Measurements from ENCODE around the gene LYVE1. TPM values are rescaled to one million over a fixed set of nuclear protein-coding genes. Genes with fewer than 3 reads are reported as not detected.

LYVE1 gene
- total and polyA plus RNA-seq, 9 donors, result 19.0 to 159 (median 34.5) TPM

GRCh38 chr11:10591741-10592140, 23.3 kb upstream of the LYVE1 start:
- H3K36me3 ChIP-seq, result no peaks in the 10 kb centered on the region

DNA sequence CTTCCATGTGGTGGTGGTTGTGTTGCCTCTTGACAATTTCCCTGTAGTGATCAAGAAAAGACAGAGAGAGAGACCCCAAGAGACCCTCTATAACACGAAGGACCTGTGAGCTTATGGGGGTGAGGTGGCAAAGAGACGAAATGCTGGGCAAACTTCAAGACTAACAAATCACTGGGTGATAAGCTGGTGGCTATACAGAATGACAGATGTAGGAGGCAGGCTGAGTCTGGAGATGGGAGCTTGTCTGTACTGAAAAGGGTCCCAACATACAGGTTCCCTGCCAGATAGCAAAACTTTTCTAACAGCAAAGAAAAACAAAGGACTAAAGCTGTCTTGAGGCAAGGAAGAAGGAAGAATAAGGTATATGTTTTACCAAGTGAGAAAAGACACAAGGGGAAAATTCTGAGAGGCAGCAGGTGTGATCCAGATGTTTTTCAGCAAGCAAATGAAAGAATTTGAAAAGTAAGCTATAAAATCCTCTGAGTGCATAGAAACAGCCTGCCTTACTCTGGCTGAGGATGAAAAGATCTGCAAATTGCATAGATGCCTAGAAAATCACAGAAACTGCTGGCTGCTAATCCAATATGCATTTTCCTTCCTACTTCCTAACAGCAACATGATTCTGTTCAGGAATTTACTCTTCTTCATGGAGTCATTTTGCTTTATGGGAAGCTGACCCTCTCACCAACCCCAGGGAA, 21.9 kb upstream of the LYVE1 start:
- H3K36me3 ChIP-seq, result no peaks in the 10 kb centered on the region
- H3K4me1 ChIP-seq (ENCODE audit: insufficient read depth), result peaks cover 8% of the 10 kb centered on the region
- H3K27ac ChIP-seq, result no peak overlapping the region
- no peak for DNase-seq
- TF ChIP-seq POLR2A (IDR thresholded peaks at IDR 0.05), result no peak
- no peak for TF ChIP-seq EP300 (IDR thresholded peaks at IDR 0.05)
- TF ChIP-seq, protein P1, sequence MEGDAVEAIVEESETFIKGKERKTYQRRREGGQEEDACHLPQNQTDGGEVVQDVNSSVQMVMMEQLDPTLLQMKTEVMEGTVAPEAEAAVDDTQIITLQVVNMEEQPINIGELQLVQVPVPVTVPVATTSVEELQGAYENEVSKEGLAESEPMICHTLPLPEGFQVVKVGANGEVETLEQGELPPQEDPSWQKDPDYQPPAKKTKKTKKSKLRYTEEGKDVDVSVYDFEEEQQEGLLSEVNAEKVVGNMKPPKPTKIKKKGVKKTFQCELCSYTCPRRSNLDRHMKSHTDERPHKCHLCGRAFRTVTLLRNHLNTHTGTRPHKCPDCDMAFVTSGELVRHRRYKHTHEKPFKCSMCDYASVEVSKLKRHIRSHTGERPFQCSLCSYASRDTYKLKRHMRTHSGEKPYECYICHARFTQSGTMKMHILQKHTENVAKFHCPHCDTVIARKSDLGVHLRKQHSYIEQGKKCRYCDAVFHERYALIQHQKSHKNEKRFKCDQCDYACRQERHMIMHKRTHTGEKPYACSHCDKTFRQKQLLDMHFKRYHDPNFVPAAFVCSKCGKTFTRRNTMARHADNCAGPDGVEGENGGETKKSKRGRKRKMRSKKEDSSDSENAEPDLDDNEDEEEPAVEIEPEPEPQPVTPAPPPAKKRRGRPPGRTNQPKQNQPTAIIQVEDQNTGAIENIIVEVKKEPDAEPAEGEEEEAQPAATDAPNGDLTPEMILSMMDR (IDR thresholded peaks at IDR 0.05), result no peak
- intact Hi-C loops (cut with DNase I), result no loop called here
- 39 to 73% (median 63%) methylated on average over 2 of the region's 2 CpGs for WGBS, 3 donors
- no peak overlapping the region for H3K4me3 ChIP-seq
- H3K9me3 ChIP-seq, result no peaks in the 10 kb centered on the region
- H3K27me3 ChIP-seq, result no peaks in the 10 kb centered on the region

More at GRCh38 chr11:10591741-10592140, 23.3 kb upstream of the LYVE1 start:
- WGBS, 3 donors, result 62 to 73% (median 70%) methylated on average over 2 of the region's 2 CpGs
- TF ChIP-seq EP300 (IDR thresholded peaks at IDR 0.05) (no peak), POLR2A (IDR thresholded peaks at IDR 0.05) (no peak)
- TF ChIP-seq, protein P1 (IDR thresholded peaks at IDR 0.05), result no peak
- no peak for DNase-seq
- Histone ChIP-seq H3K4me1 (ENCODE audit: insufficient read depth) (no peaks in the 10 kb centered on the region), H3K27me3 (no peaks in the 10 kb centered on the region), H3K4me3 (no peak overlapping the region), H3K27ac (no peak overlapping the region), H3K9me3 (no peaks in the 10 kb centered on the region)
- intact Hi-C loops (cut with DNase I), result no loop called here

GRCh38 chr11:10588904-10589303, 20.4 kb upstream of the LYVE1 start:
- 95 to 98% (median 98%) methylated on average over 2 of the region's 2 CpGs for WGBS, 3 donors
- no peak for TF ChIP-seq EP300 (IDR thresholded peaks at IDR 0.05)
- TF ChIP-seq POLR2A (IDR thresholded peaks at IDR 0.05), result no peak
- TF ChIP-seq, protein P1 (IDR thresholded peaks at IDR 0.05), result no peak
- Histone ChIP-seq H3K4me3 (no peak overlapping the region), H3K27me3 (no peaks in the 10 kb centered on the region), H3K9me3 (no peaks in the 10 kb centered on the region), H3K27ac (no peak overlapping the region), H3K4me1 (ENCODE audit: insufficient read depth) (peaks cover 9% of the 10 kb centered on the region), H3K36me3 (no peaks in the 10 kb centered on the region)
- intact Hi-C loops (cut with DNase I), result no loop called here
- DNase-seq, result no peak

- Histone ChIP-seq H3K27ac (no peak overlapping the region), H3K9me3 (no peaks in the 10 kb centered on the region), H3K36me3 (no peaks in the 10 kb centered on the region), H3K4me1 (ENCODE audit: insufficient read depth) (peaks cover 17% of the 10 kb centered on the region), H3K4me3 (no peak overlapping the region), H3K27me3 (no peaks in the 10 kb centered on the region)
- 92 to 94% (median 93%) methylated on average over 3 of the region's 3 CpGs for WGBS, 3 donors
- no peak for TF ChIP-seq POLR2A (IDR thresholded peaks at IDR 0.05)
- TF ChIP-seq, protein P1 (IDR thresholded peaks at IDR 0.05), result no peak
- no peak for TF ChIP-seq EP300 (IDR thresholded peaks at IDR 0.05)
- no peak for DNase-seq
- intact Hi-C loops (cut with DNase I), result no loop called here
These were observed 19.5 kb upstream of the LYVE1 start for GRCh38 chr11:10587995-10588394.
